Testis (tissue), 3 donors: ENCODE data around the gene PDZD4. TPM values are rescaled to one million over a fixed set of nuclear protein-coding genes. Genes with fewer than 3 reads are reported as not detected.

Experiments used
- DNase-seq: peaks from one replicate; pipeline ENCODE4 v3.0.0-alpha.2; 2019
- H3K27ac ChIP-seq, 2 donors: fragments of 200-600 bp; sonication (generic); one replicate each; pipeline ENCODE4 v1.5.1; 2019
- H3K27me3 ChIP-seq: fragments of 200-600 bp; sonication (generic); one replicate; pipeline ENCODE4 v1.5.1; 2019
- H3K36me3 ChIP-seq: fragments of 200-600 bp; sonication (generic); one replicate; pipeline ENCODE4 v1.5.1; 2017; ENCODE audit warnings: low read depth; ENCODE audit errors: missing control alignments
- H3K4me1 ChIP-seq: fragments of 200-600 bp; sonication (generic); one replicate; pipeline ENCODE4 v1.5.1; 2019
- H3K4me3 ChIP-seq, 2 donors: fragments of 200-600 bp; sonication (generic); one replicate each; pipeline ENCODE4 v1.5.1; 2017 to 2019
- H3K9me3 ChIP-seq: fragments of 200-600 bp; sonication (generic); one replicate; pipeline ENCODE4 v1.5.1; 2017
- CTCF ChIP-seq, 3 experiments: fragments of 450-650 bp in 2 of 3; fragments of 200-600 bp in 1 of 3; sonication (generic) in 1 of 3; IDR thresholded peaks; one replicate each; pipeline ENCODE4 v1.5.1; 2016 to 2019; ENCODE audit warnings: antibody characterized with exemption in 3 of 3, mild to moderate bottlenecking in 2 of 3, moderate library complexity in 1 of 3
- POLR2A ChIP-seq: fragments of 450-650 bp; IDR thresholded peaks from one replicate; pipeline ENCODE4 v1.6.1; 2017; ENCODE audit warnings: antibody characterized with exemption, mild to moderate bottlenecking, moderate library complexity
- WGBS, 2 donors: methylation state at CpG; one replicate each; pipeline ENCODE4 v1.1.5; 2018; 5-methylcytosine and 5-hydroxymethylcytosine counted together
- intact Hi-C: fragments of 100-400 bp; cut with DNase I; formaldehyde crosslinking; loops from one replicate; pipeline ENCODE4 v1.15.1; 2023; ENCODE audit warnings: low total_unique reads
- polyA plus RNA-seq: library from polyadenylated mRNA; stranded (reverse); fragments of 350-450 nt; fragmentation: Illumina TruSeq; extraction: RNeasy Lipid Tissue Mini Kit (QIAGEN cat#74804); gene quantifications from one replicate; pipeline ENCODE4 v1.2.3, GENCODE V29; 2014; ENCODE audit warnings: low read depth, low replicate concordance; ENCODE audit not compliant: insufficient read depth
- total RNA-seq, 2 donors: library from RNA; depleted of rRNA; stranded (reverse); fragments of >200 nt; gene quantifications; one replicate each; pipeline ENCODE4 v1.2.3, GENCODE V29; 2016

The PDZD4 gene
- total and polyA plus RNA-seq, 3 donors from 2014 or later: 11.2 to 17.2 (median 13.5) TPM

- peaks cover 14% of the 10 kb centered on the region for H3K4me1 ChIP-seq
- H3K27me3 ChIP-seq: no peaks in the 10 kb centered on the region
- H3K9me3 ChIP-seq: no peaks in the 10 kb centered on the region
- no peak for TF ChIP-seq CTCF (IDR thresholded peaks at IDR 0.05)
- TF ChIP-seq POLR2A: no peak
- no peak overlapping the region for H3K27ac ChIP-seq
- no peak for DNase-seq
- no peak overlapping the region for H3K4me3 ChIP-seq
- intact Hi-C loops: loop anchor here (10.0 kb wide), 1 partner anchor 188 kb away; no protein-coding TSS in a partner anchor
- WGBS, 2 donors: 85% methylated on average over 50 of the region's 56 CpGs; no CpG with 5 or more reads in 1 of the 2 donors
- H3K36me3 ChIP-seq: no peaks in the 10 kb centered on the region
Observed at GRCh38 chrX:153766871-153767673, 63.3 kb downstream of the PDZD4 start.

- peaks cover 14% of the 10 kb centered on the region for H3K4me1 ChIP-seq
- no peak for TF ChIP-seq POLR2A
- H3K9me3 ChIP-seq: no peaks in the 10 kb centered on the region
- peak overlapping the region; percentile 72 for H3K27ac ChIP-seq
- no peaks in the 10 kb centered on the region for H3K36me3 ChIP-seq
- no peak overlapping the region for H3K4me3 ChIP-seq
- intact Hi-C loops: loop anchor here (10.0 kb wide), 1 partner anchor 189 kb away; no protein-coding TSS in a partner anchor
- no peaks in the 10 kb centered on the region for H3K27me3 ChIP-seq
- DNase-seq: no peak
- WGBS, 2 donors: 34 to 47% methylated on average over 11 to 20 of the region's 21 CpGs
Observed at GRCh38 chrX:153766098-153766817, 64.1 kb downstream of the PDZD4 start.

- H3K36me3 ChIP-seq: no peaks in the 10 kb centered on the region
- TF ChIP-seq POLR2A (no peak), CTCF (IDR thresholded peaks at IDR 0.05) (no peak)
- H3K4me3 ChIP-seq: no peak overlapping the region
- H3K9me3 ChIP-seq: no peaks in the 10 kb centered on the region
- peak; percentile 65 for DNase-seq
- 56% methylated on average over 11 of the region's 27 CpGs; no CpG with 5 or more reads in 1 of the 2 donors for WGBS, 2 donors
- peaks cover 14% of the 10 kb centered on the region for H3K4me1 ChIP-seq
- intact Hi-C loops: loop anchor here (10.0 kb wide), 1 partner anchor 189 kb away; no protein-coding TSS in a partner anchor
- H3K27ac ChIP-seq: peak overlapping the region; percentile 72
- no peaks in the 10 kb centered on the region for H3K27me3 ChIP-seq
Observed at GRCh38 chrX:153765138-153766079, 64.9 kb downstream of the PDZD4 start.

GRCh38 chrX:153764786-153765137 is 65.6 kb downstream of the PDZD4 start:
- intact Hi-C loops: loop anchor here (10.0 kb wide), 1 partner anchor 190 kb away; no protein-coding TSS in a partner anchor
- WGBS, 2 donors: 53% methylated on average over 3 of the region's 7 CpGs; no CpG with 5 or more reads in 1 of the 2 donors
- H3K4me3 ChIP-seq: no peak overlapping the region
- no peaks in the 10 kb centered on the region for H3K9me3 ChIP-seq
- H3K27me3 ChIP-seq: no peaks in the 10 kb centered on the region
- H3K4me1 ChIP-seq: peaks cover 14% of the 10 kb centered on the region
- no peak for TF ChIP-seq POLR2A
- TF ChIP-seq CTCF (IDR thresholded peaks at IDR 0.05): no peak
- DNase-seq: no peak
- H3K36me3 ChIP-seq: no peaks in the 10 kb centered on the region
- peak overlapping the region; percentile 39 to 72 for H3K27ac ChIP-seq
